NCI-H226 (cell line): Measurements from ENCODE around the gene CEP95.
"Not testable (repeated sequence)": the region's sequence is repeated elsewhere in the genome, so short reads cannot be mapped to it uniquely, and the experiment has no call there.

Source experiments
- DNase-seq: peaks from one replicate; pipeline ENCODE4 v3.0.0-alpha.2; 2015

Gene CEP95

GRCh38 chr17:64577025-64577424 is 70.2 kb downstream of the CEP95 start:
- DNase-seq, result not testable (repeated sequence)

DNA sequence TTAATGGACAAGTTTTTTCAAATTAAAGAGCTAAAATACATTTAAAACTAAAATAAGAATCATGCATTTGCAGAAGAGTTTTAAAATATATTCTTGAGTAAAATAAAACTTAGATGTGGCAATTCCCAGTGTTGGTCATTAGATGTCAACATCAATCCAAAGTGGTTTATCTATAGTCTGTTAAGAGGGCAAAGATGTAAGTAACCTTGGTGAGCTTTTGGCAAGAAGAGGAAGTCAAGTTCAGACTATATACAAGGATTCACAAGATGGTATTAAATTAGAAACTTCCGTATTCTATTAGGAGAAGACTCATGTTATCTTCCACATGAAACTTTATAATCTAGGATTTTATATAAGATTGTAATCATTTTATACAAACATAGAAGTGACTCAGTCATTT is 73.1 kb downstream of the CEP95 start:
- DNase-seq, result no peak

- no peak for DNase-seq
These were observed 73.9 kb downstream of the CEP95 start for GRCh38 chr17:64580384-64581315.

DNA sequence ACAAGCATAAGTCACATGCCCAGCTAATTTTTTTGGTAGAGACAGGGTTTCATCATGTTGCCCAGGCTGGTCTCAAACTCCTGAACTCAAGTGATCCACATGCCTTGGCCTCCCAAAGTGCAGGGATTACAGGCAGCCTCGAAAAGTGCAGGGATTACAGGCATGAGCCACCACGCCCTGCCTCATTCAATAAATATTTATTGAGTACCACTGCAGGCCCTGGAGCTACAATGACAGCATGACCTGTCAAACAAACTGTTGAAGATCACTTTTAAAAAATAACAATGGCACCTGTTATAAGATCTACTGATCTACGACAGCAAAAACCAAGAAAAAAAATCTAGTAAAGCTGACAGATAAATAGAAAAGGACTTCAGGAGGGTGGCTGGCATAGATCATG is 76.3 kb downstream of the CEP95 start:
- DNase-seq, result no peak

DNA sequence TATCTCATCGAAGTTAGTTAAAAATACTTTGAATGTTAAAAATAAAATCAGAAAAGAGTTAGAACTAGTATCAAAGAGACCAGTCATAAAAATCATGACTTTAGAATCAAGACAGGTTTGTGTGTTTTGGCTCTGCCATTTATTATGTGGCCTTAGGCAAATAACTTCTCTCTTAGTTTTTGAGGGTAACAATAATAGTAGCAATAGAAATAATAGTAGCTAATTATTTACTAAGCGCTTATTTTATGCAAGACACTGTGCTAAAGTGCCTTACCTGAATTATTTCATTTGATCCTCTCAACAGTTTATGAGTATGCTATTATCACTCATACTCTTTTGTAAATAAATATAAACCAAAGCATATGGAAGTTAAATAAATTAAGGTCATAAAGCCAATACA is 78.4 kb downstream of the CEP95 start:
- DNase-seq, result no peak
